GM19463 (cell line): ENCODE data around the gene HLA-C.
A peak's percentile ranks its signal among the peaks of the same experiment; 100 is the strongest.
"Not testable (repeated sequence)": the region's sequence is repeated elsewhere in the genome, so short reads cannot be mapped to it uniquely, and the experiment has no call there.

Experiments used
- ATAC-seq: cut with Tn5 transposase; IDR thresholded peaks from one replicate; pipeline ENCODE4 v1.9.1; 2021; ENCODE audit warnings: mild to moderate bottlenecking, moderate library complexity; ENCODE audit not compliant: unreplicated experiment

HLA-C gene

DNA sequence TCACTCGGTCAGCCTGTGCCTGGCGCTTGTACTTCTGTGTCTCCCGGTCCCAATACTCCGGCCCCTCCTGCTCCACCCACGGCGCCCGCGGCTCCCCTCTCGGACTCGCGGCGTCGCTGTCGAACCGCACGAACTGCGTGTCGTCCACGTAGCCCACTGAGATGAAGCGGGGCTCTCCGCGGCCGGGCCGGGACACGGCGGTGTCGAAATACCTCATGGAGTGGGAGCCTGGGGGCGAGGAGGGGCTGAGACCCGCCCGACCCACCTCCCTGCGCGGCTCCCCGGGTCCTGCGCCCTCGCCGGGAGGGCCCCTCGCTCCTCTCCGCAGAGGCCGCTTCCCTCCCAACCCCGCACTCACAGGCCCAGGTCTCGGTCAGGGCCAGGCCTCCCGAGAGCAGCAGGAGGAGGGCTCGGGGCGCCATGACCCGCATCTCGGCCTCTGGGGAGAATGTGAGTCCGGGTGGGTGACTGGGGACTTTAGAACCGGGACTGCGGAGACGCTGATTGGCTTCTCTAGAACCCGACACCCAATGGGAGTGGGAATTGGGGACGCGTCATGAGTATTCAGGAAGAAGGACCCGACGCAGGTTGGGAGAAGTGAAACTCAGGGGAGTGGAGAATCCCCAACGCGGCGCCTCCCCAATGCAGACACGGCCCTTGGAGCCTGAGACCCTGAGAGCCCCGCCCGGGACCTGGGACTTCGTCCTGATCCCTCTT lies at the start of gene HLA-C:
TSS of gene HLA-C (minus strand) at position 452 of the 717 bp plus-strand sequence. CDS start at position 431, 21 bp downstream.
- ATAC-seq: peak; percentile 79

DNA sequence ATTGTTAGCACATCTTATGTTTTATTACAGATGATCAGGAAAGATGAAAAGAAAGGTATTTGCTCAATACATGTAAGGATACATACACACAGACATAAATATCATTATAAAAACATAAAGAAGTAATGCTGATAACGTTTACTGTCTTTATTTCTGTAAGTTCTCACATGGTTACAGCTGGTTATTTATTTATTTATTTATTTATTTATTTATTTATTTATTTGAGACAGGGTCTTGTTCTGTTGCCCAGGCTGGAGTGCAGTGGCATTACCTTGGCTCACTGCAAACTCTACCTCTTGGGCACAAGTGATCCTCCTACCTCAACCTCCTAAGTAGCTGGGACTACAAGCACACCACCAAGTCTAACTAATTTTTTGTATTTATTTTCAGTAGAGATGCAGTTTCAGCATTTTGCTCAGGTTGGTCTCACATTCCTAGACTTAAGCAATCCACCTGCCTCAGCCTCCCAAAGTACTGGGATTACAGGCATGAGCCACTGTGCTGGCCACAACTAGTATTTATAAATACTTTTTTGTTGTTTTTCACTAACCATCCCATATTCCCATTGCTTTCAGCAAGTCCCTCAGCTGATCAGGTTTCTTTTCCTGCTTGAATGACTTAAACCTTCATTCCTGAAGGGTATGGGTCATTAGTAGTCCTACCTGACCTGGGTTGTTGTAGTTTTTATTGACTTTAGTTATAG lies 49.3 kb upstream of the HLA-C start:
- no peak for ATAC-seq

DNA sequence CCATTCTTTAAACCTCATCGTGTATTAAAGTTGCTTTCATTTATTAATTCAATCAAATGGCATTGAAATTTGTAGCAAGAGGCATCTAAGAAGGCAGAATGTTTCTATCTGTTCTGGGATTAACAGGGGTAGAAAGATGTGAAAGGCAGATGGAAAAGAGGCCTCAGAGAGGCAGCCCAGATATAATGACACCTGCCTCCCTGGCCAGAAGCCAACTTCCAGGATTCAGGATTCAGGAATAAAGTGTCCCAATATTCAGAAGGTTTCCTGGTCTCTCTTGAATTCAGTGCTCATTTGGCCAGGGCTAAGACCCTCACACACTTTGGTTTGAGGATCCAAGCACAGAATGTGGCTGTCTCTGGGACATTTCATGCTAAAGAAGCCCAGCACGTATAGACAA lies 45.1 kb upstream of the HLA-C start:
- ATAC-seq: no peak

- ATAC-seq: no peak
These were observed 37.7 kb upstream of the HLA-C start for GRCh38 chr6:31309641-31310040.

- ATAC-seq: no peak
These were observed 36.9 kb upstream of the HLA-C start for GRCh38 chr6:31308845-31309175.

DNA sequence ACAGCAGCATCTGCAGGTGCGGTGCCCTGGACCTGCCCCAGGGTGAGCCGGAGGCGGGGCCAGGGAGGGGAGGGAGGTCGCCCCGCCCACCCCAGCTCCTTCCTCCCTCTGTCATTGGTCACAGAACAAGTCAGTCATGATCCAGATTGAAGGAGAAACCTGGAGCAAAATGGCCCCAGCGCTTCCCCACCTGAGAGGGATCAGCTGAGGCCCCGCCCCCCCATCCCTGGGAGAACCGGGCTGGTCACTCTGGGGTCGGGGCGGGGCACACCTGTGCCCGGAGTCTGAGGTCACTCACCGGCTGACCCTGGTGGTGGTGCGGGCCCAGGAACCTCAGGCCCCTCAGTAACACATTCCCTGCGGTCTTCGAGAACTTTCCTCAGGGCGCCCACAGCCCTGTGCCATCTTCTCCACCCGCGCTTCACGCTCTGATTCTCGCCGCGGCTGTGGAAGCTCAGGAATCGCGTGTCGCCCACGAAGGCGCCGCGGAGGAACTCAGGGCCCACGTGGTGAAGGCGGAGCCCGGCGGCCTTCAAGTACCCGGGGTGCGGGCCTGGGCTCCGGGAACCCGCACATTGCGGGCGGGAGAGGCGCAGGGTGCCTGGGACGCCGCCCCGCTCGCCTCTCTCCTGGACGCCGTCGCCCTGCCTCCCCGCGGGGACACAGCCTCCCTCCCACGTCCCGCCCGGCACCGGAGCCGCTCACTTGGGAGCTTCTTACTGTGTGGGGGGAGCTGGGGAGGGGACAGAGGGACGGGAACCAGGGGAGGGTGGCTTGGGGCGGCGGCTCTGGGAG lies 36.4 kb upstream of the HLA-C start:
- no peak for ATAC-seq

DNA sequence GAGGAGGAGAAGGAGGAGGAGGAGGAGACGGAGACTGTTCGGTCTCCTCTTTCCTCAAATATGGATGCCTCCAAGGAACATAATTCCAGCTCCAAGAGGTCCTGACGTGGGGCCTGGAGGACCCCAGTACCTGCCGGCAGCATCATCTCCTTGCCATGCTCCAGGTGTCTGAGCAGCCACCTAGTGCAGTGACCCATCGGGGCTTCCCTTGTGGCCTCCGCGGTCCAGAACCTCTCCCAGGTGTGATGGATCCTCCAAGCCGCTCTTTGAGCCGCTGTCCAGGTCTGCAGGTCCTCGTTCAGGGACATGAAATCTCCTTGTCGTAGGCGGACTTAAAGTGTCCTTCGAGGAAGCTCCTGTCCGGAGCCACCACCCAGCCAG lies 35.8 kb upstream of the HLA-C start:
- ATAC-seq: no peak

DNA sequence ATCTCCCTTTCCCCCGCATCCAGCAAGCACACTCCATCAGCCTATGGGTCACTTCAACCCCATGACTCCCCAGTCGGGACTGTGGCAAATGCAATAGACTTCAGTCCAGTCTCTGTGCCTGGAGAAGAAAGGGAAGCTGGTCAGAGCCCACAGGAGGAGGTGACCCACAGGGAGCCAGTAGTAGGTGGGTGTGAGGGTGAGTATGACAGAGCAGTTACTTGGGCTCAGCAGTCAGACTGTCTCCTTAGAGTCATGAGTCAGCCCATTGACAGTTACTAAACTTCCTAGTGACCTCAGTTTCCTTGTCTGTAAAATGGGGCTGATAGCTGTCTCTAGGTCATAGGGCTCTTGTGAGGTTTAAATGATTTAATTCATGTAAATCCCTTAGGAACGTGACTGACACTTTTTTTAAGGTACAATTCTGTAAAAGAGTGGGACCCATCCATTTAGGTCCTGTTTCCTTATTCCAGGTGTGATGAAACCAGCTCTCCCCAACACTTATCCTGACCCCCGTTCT lies 33.9 kb upstream of the HLA-C start:
- no peak for ATAC-seq

- no peak for ATAC-seq
These were observed 32.8 kb upstream of the HLA-C start for GRCh38 chr6:31304683-31305082.

GRCh38 chr6:31300797-31301196 lies 28.9 kb upstream of the HLA-C start:
- ATAC-seq: no peak

DNA sequence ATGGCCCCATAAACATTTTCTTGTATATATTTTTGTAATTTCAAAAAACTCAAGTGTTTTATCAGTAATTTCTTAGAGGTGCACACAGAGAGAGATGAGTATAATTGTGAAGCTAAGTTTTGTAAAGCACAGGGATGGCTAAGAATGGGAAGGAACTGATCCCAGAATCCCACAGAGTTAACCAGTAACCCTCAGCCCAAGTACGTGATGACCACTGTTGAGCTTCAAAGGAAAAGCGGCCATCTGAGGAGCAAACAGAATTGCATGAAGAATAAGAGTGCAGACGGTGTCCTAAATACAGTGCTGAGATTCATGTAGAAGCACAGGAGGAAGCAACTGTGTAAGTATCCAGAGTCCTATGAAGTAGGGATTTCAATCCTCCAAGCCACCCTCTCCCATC lies 28.1 kb upstream of the HLA-C start:
- no peak for ATAC-seq

- no peak for ATAC-seq
These were observed 27.6 kb upstream of the HLA-C start for GRCh38 chr6:31299511-31299910.

DNA sequence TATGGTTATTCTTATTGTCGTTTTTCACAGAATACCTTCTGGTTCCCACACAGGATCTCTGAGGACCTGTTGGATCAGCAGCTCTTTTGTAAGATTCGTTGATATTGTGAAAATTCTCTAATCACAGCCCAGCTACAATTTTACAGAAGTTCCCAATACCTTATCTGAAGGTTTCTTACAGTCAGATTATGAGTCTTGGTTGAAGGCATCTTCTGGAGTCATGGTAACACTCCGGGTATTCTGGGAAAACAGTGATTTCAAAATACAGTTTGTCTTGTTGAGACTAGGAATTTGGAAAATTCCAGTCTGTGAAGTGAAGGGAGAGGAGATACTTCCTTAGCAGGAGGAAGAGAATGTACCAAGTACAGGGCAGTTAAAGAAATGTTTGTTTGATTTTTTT lies 22.2 kb upstream of the HLA-C start:
- no peak for ATAC-seq

GRCh38 chr6:31293343-31293742 lies 21.5 kb upstream of the HLA-C start:
- no peak for ATAC-seq

DNA sequence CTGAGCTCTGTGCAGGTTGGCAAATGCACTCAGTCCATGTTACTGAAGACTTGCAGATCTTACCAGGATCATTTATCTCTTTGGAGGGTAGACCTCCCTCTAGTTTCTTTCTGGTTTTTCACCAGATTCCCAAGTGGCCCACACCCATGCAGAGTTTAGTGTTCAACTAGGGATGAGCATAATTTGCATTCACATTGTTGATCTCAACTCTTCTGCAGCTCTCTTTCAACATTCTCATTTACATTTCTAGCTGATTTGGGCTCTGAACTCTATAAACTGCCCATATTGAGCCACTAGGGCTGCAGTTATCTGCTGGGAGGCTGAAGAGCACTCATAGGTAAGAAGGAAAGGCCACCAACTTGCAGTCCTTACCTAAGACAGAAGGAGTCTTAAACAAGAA lies 17.9 kb upstream of the HLA-C start:
- ATAC-seq: no peak

GRCh38 chr6:31287619-31288018 lies 15.7 kb upstream of the HLA-C start:
- no peak for ATAC-seq

DNA sequence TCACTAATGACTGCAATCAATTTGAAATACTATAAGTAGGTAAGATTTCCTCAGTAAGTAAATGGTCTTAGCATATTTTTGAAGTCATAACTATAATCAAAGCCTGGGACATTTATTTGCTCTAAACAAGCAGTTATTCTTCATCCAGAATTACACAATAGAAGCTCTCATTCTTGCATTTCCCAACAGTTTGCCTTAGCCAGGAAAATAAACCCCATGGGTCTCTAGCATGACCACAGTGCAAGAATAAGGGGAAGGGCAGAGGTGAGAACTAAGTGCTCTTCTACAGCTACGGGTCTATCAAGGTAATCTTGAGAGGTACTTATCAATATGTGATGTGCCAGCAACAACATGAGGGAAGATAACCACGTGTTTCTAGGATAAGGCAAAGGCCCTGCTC lies 14.1 kb upstream of the HLA-C start:
- ATAC-seq: no peak

DNA sequence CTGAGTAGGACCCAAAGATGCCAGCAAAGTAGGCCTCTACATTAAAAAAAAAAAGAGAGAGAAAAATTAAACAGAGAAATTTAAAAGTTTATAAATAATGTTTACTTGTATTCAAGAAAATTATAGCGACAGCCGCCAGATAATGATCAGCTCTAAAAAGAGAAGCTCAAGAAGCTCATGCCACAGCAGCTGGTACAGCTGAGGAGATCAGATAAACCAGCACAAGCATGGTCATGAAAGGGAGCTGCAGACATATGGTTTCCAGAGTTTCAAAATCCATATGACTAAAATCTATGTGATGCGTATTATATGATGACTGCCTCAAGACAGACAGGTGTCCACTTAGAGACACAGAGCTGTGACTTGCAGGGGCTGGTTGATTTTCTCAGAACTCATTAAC lies 13.6 kb upstream of the HLA-C start:
- no peak for ATAC-seq

DNA sequence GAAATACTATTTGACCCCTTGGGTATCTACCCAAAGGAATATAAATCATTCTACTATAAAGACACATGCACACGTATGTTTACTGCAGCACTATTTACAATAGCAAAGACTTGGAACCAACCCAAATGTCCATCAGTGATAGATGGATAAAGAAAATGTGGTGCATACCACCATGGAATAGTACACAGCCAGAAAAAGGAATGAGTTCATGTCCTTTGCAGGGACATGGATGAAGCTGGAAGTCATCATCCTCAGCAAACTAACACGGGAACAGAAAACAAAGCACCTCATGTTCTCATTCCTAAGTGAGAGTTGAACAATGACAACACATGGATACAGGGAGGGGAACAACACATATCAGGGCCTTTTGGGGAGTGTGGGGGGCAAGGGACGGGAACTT lies 7.8 kb upstream of the HLA-C start:
- ATAC-seq: not testable (repeated sequence)

DNA sequence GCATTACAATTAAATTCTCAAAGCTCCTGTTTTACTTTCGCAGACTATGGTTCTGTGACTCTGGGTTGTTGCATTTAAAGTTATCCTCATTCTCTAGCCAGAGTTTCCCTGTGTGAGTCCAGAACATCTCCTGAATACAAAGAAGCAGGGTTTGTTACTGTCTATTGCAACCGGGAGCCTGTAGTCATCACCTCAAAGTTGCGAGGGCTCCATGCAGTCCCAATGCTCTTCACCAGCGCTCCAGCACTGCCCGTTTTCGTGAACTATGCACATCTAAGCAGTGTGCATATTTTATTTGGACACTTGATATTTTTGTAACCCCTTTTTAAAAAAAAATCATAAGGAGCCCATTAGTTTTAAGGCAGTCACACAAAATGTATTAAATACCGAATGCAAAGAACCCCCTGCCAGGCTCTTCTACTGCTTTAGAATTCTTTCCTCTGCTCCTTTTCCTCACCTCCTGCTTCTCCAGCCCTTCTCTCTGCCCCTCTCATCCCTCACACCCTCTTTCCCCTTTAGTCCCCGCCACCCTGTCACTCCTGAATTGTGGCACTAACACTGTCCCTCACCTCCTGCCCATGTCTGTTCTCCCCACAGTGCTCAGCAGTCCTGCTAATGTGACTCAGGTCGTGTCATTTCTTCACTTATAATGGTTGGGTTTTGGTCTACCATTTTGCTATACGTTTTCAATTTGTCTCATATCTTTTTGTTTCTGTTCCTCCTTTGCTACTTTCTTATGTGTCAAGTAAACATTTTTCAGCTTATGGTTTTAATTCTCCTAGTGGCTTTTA lies 1.1 kb upstream of the HLA-C start:
- no peak for ATAC-seq

- no peak for ATAC-seq
These were observed 544 bp upstream of the HLA-C start for GRCh38 chr6:31272436-31272835.
